Neural cell (in vitro differentiated cells): Measurements from ENCODE around the gene RAP1GAP2. TPM values are rescaled to one million over a fixed set of nuclear protein-coding genes. Genes with fewer than 3 reads are reported as not detected.

Experiments used
- H2AFZ ChIP-seq: fragments of 200-600, 300-800 bp; sonication (generic), shearing (Covaris generic); 2 replicates; pipeline ENCODE4 v1.6.0; 2014; ENCODE audit warnings: low read depth, mild to moderate bottlenecking, antibody characterized with exemption, low read length, moderate library complexity
- H3F3A ChIP-seq: fragments of 200-600 bp; shearing (Covaris generic); 2 replicates; pipeline ENCODE4 v1.6.1; 2016; ENCODE audit warnings: mild to moderate bottlenecking, moderate library complexity, mixed read lengths, antibody characterized with exemption, low read length; ENCODE audit not compliant: insufficient read depth, poor library complexity, severe bottlenecking
- H3K27ac ChIP-seq: fragments of 200-600, 300-800 bp; sonication (generic), shearing (Covaris generic); 2 replicates; pipeline ENCODE4 v1.5.1; 2014; ENCODE audit warnings: mild to moderate bottlenecking, low read length, moderate library complexity
- H3K27me3 ChIP-seq: fragments of 300-800, 200-600 bp; sonication (generic), shearing (Covaris generic); 2 replicates; pipeline ENCODE4 v1.6.0; 2014; ENCODE audit warnings: mild to moderate bottlenecking, low read depth, low read length, moderate library complexity; ENCODE audit not compliant: insufficient read depth
- H3K36me3 ChIP-seq: fragments of 300-800, 200-600 bp; sonication (generic), shearing (Covaris generic); 2 replicates; pipeline ENCODE4 v1.5.1; 2014; ENCODE audit warnings: mild to moderate bottlenecking, antibody characterized with exemption, low read length, moderate library complexity; ENCODE audit not compliant: insufficient read depth
- H3K4me2 ChIP-seq: fragments of 300-800, 200-600 bp; sonication (generic), shearing (Covaris generic); 2 replicates; pipeline ENCODE4 v1.6.0; 2014; ENCODE audit warnings: mild to moderate bottlenecking, low read length
- H3K4me3 ChIP-seq: fragments of 300-800, 200-600 bp; sonication (generic), shearing (Covaris generic); 2 replicates; pipeline ENCODE4 v1.5.1; 2014; ENCODE audit warnings: mild to moderate bottlenecking, low read length, moderate library complexity
- H3K79me2 ChIP-seq: fragments of 200-600 bp; shearing (Covaris generic); replicated peaks from 2 replicates; pipeline ENCODE4 v1.6.0; 2014; ENCODE audit warnings: mild to moderate bottlenecking, low read length, moderate library complexity; ENCODE audit not compliant: insufficient read depth
- H3K9ac ChIP-seq: fragments of 300-800, 200-600 bp; sonication (generic), shearing (Covaris generic); 2 replicates; pipeline ENCODE4 v1.6.1; 2016; ENCODE audit warnings: mild to moderate bottlenecking, low read length, mixed read lengths
- H3K9me2 ChIP-seq: fragments of 200-600 bp; shearing (Covaris generic); 2 replicates; pipeline ENCODE4 v1.6.1; 2016; ENCODE audit warnings: mild to moderate bottlenecking, low read length, mixed read lengths; ENCODE audit not compliant: insufficient read depth
- H3K9me3 ChIP-seq: fragments of 200-600, 300-800 bp; sonication (generic), shearing (Covaris generic); 2 replicates; pipeline ENCODE4 v1.6.1; 2016; ENCODE audit warnings: mild to moderate bottlenecking, mixed run types, low read length, moderate library complexity, mixed read lengths
- H4K20me1 ChIP-seq: fragments of 200-600 bp; shearing (Covaris generic); 2 replicates; pipeline ENCODE4 v1.6.1; 2016; ENCODE audit warnings: mild to moderate bottlenecking, mixed run types; ENCODE audit not compliant: insufficient read depth
- CTCF ChIP-seq: fragments of 450-650 bp; IDR thresholded peaks from 2 replicates; pipeline ENCODE4 v1.5.1; 2014; ENCODE audit warnings: antibody characterized with exemption, mild to moderate bottlenecking, moderate library complexity; ENCODE audit not compliant: poor library complexity, severe bottlenecking
- EP300 ChIP-seq: fragments of 450-650 bp; conservative IDR thresholded peaks from 2 replicates; pipeline ENCODE4 v1.6.1; 2014; ENCODE audit warnings: antibody characterized with exemption, mild to moderate bottlenecking, moderate library complexity; ENCODE audit not compliant: poor library complexity, severe bottlenecking
- EZH2 ChIP-seq: fragments of 200-600, 300-800 bp; shearing (Covaris generic), sonication (generic); IDR thresholded peaks from 2 replicates; pipeline ENCODE4 v1.6.1; 2014; ENCODE audit warnings: antibody characterized with exemption, low read length, borderline replicate concordance, mild to moderate bottlenecking; ENCODE audit not compliant: insufficient read depth, poor library complexity, severe bottlenecking
- MXI1 ChIP-seq: fragments of 450-650 bp; conservative IDR thresholded peaks from 2 replicates; pipeline ENCODE4 v1.6.1; 2014; ENCODE audit warnings: antibody characterized with exemption, mild to moderate bottlenecking; ENCODE audit not compliant: poor library complexity, severe bottlenecking
- POLR2AphosphoS5 ChIP-seq: IDR thresholded peaks from 2 replicates; pipeline ENCODE4 v1.6.1; 2012
- RAD21 ChIP-seq: fragments of 450-650 bp; conservative IDR thresholded peaks from 2 replicates; pipeline ENCODE4 v1.6.1; 2014; ENCODE audit warnings: antibody characterized with exemption, mild to moderate bottlenecking, moderate library complexity
- REST ChIP-seq: IDR thresholded peaks from 2 replicates; pipeline ENCODE4 v1.6.1; 2012; ENCODE audit warnings: borderline replicate concordance
- SMC3 ChIP-seq: fragments of 450-650 bp; conservative IDR thresholded peaks from 2 replicates; pipeline ENCODE4 v1.6.1; 2014; ENCODE audit warnings: antibody characterized with exemption, mild to moderate bottlenecking, moderate library complexity; ENCODE audit not compliant: poor library complexity
- TAF1 ChIP-seq: IDR thresholded peaks from 2 replicates; pipeline ENCODE4 v1.6.1; 2012; ENCODE audit warnings: low read depth
- polyA plus RNA-seq: library from polyadenylated mRNA; depleted of rRNA; stranded (reverse); fragments of >200 nt; gene quantifications from 2 replicates; pipeline ENCODE4 v1.2.3, GENCODE V29; 2014

RAP1GAP2 gene
- polyA plus RNA-seq, 1 donor from 2014 or later = 14.8 TPM

- Histone ChIP-seq H3K79me2 (no peaks in the 10 kb centered on the region), H3K9me2 (no peaks in the 10 kb centered on the region), H3K4me3 (no peak overlapping the region), H3K9me3 (no peaks in the 10 kb centered on the region), H2AFZ (no peak overlapping the region), H3K27ac (no peak overlapping the region), H3K36me3 (no peaks in the 10 kb centered on the region), H4K20me1 (no peaks in the 10 kb centered on the region), H3K27me3 (no peaks in the 10 kb centered on the region), H3K4me2 (no peak overlapping the region), H3K9ac (no peak overlapping the region), H3F3A (no peaks in the 10 kb centered on the region)
- no peak for TF ChIP-seq REST
- TF ChIP-seq MXI1 = no peak
- TF ChIP-seq CTCF = no peak
- TF ChIP-seq SMC3 = no peak
- no peak for TF ChIP-seq TAF1
- no peak for TF ChIP-seq EP300
- no peak for TF ChIP-seq EZH2
- no peak for TF ChIP-seq RAD21
- no peak for TF ChIP-seq POLR2AphosphoS5
Measured at GRCh38 chr17:2909175-2909845, 113.1 kb downstream of the RAP1GAP2 start.

GRCh38 chr17:2909846-2910234 lies 113.6 kb downstream of the RAP1GAP2 start:
- H3K9ac ChIP-seq = no peak overlapping the region
- H4K20me1 ChIP-seq = no peaks in the 10 kb centered on the region
- no peak overlapping the region for H3K4me2 ChIP-seq
- H3K27ac ChIP-seq = no peak overlapping the region
- H3F3A ChIP-seq = no peaks in the 10 kb centered on the region
- no peaks in the 10 kb centered on the region for H3K9me3 ChIP-seq
- H3K27me3 ChIP-seq = no peaks in the 10 kb centered on the region
- TF ChIP-seq POLR2AphosphoS5 (no peak), REST (no peak), RAD21 (no peak), TAF1 (no peak), CTCF (no peak), EP300 (no peak), SMC3 (no peak), MXI1 (no peak), EZH2 (no peak)
- H3K4me3 ChIP-seq = no peak overlapping the region
- no peaks in the 10 kb centered on the region for H3K9me2 ChIP-seq
- H2AFZ ChIP-seq = no peak overlapping the region
- no peaks in the 10 kb centered on the region for H3K79me2 ChIP-seq
- no peaks in the 10 kb centered on the region for H3K36me3 ChIP-seq
